ENCODE measurements around the gene DUSP14.

DUSP14 gene

DNA sequence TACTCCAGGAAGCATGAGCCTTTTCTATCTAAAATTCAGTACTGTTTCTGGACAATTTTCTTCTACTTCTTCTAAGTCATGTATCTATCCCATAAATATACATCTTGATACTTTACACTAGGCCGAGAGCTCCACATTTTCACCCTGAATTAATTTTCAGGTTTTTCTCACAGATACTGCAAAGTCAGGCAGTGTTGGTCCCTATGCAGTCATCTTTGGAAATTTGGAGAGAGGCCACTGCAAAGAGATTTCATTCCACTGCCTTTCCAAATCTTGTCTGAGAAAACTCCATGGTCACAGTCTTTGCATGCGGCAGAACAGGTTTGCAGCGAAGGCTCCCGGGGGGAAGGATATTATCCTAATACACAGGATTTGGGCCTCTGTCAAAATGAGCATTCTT lies 28.2 kb downstream of the DUSP14 start:
- DNase-seq (ENCODE audit: low spot score), result no peak

DNA sequence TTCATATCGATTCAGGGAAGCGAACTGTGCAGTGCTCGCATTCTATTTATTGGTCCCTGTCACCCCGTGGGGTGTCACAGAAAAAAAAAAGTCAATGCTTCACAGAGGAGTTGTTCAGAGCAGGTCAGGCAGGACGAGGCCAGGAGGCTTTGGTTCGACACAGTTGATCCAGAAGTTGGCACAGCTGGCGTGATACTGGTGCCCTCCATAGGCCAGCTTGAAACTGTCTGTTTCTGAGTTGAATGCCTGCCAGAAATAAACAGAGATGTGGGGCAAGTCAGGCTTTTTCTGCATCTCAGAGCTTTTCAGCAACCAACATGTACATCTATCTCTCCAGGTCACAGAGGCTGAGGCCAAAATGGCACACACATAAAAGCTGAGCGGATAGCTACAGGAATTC lies 29.1 kb downstream of the DUSP14 start:
- DNase-seq (ENCODE audit: low spot score), result no peak

DNA sequence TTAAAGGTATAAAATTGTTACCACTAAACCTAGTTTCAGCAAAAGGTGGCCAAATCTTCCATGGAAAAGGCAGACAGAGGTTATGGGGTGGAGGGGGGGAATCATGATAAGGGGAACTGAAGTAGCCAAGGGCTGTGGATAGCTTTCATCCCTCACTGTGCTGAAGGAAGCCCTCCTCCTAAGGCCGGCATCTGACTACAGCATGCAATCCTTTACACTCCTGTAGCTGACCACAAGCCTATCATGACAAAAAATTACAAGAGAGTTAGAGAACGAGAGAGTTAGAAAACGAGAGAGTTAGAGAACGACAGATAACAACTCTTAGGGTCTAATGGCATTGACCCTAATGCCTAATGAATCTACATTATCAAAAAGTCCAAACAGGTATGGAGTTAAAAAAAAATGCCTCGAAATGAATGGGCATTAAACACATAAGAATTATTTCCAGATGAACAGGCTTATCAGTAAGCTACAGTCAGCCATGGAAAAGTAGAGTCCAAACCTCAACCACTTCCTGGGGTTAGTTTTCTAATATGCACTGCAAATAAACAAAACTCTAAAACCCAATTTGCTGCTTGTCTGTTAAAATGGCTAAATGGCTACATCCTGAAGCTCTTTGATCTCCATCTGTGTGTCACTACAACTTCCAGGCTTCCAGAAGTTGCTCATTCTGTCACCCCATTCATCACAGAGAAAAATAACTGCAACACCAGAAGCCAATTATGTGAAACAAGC lies 29.7 kb downstream of the DUSP14 start:
- no peak for DNase-seq (ENCODE audit: low spot score)

GRCh38 chr17:37520174-37520573 lies 30.5 kb downstream of the DUSP14 start:
- DNase-seq (ENCODE audit: low spot score), result no peak

DNA sequence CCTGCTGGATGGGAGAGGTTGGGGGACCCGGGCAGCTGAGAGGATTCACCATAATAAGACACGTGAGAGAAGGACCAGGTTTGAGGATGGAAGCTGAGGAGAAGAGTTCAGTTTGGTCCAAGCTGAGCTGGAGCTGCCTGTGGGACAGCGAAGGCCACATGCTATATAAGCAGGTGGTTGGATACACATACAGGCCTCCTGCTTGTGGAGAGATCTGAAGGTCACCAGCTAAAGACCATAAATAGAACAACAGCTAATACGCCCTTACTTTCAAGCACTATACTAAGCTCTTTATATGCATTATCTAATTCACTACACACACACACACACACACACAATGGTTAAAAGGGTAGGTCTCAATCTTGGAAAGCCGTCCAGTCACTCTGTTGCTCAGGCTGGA lies 32.1 kb downstream of the DUSP14 start:
- DNase-seq (ENCODE audit: low spot score), result no peak

DNA sequence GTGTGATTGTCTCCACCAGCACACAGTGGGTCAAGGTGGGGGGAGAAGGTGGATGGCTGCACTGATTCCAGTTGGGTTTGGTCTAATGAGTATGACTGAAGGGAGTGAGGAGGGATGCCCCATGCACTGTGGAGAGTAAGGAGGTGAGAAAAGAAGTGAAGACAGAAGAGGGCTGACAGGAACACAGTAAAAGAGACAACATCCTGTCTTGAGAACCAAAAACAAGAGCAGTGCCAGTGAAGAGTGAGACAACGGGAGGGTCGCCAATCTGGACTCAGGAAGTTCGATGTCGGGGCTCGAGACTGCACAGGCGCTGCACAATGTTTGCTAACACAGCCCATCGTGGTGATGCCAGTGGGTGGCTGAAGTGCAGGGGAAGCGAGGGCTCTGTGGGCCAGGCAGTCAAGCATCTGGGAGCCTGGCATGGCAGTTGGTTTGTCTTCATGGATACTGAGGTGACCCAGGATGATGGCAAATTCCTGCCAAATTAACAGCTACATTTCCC lies 34.1 kb downstream of the DUSP14 start:
- DNase-seq (ENCODE audit: low spot score), result no peak

DNA sequence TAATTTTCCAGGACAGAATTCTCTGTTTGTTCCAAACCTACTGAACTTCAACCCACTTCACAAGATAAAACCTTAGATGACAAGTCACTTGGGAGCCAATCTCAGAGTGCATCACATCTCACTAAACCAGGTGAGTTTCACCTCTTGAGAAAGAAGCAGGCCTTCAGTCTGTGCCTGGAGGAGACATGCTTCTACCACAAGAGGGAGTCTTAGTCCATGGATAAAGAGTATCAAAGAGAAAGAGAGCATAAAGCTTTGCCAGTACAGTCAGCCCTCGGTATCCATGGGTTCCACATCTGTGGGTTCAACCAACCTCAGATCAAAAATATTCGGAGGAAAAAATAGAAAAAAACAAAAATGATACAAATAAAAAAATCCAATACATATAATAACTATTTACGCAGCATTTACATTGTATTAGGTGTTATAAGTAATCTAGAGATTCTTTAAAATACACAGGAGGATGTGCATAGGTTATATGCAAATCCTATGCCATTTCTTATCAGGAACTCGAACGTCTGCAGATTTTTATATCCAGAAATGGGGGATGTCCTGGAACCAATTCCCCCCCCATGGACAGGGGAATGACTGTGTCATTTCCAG lies 37.7 kb downstream of the DUSP14 start:
- DNase-seq (ENCODE audit: low spot score), result peak; percentile 58

DNA sequence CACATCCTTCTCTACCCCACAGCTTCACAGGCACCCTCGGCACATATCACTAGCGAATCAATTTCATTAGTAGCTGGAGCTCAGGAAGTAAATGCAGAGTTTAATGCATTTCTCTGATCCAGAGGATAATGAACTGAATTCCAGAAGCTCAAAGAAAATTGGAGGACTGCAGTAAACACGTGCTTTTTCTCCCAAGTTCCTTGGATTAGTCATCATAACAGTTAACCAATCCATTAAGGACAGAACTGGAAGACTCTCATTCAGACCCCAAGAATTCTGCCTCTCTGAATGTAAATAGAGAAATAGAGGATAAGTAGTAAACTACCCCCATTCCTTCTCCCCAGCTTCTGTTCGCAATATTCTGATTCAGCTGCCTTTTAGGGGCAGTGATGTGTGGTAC lies 40.7 kb downstream of the DUSP14 start:
- DNase-seq (ENCODE audit: low spot score), result no peak

- DNase-seq (ENCODE audit: low spot score), result no peak
These were observed 43.1 kb downstream of the DUSP14 start for GRCh38 chr17:37532756-37533155.

DNA sequence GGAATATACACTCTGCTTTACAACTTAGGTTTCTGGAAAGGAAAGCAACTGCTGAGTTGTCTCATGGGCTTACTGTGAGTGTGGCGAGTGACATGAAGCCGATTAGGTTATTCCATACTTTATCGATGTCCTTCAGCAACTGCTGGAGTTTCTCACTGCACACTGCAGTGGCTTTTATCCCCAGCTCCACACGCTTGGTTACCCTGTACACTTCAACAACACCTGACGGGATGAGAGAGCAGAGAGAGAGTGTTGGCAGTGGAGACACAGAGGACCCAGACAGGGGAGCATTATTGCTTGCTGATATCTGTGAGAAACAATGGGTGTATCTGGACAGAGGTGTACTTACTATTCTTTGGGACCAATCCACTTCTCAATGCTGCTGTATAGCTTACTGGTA lies 46.2 kb downstream of the DUSP14 start:
- DNase-seq (ENCODE audit: low spot score), result no peak

DNA sequence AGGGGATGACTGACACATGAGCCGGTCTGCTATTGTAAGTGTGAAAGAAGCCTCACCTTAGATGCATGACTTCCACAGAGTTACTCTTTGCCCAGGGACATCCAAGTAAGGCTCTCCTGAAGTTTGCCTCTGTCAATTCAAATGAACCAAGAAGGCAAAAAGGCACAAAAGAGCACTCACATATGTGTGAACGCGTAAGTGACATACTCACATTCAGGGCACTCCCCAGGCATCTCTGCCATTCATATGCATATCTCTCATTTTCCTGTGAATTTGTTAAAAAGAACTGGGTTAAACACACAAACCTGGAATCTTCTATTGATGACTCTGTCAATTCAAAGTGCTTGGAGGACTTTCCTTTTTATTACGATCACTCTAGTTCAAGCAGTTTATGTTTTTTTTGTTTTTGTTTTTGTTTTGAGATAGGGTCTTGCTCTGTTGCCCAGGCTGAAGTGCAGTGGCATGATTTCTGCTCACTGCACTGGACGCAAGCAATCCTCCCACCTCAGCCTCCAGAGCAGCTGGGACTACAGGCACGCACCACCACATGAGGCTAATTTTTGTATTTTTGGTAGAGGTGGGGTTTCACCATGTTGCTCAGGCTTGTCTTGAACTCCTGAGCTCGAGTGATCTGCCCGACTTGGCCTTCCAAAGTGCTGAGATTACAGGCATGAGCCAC lies 49.4 kb downstream of the DUSP14 start:
- no peak for DNase-seq (ENCODE audit: low spot score)

DNA sequence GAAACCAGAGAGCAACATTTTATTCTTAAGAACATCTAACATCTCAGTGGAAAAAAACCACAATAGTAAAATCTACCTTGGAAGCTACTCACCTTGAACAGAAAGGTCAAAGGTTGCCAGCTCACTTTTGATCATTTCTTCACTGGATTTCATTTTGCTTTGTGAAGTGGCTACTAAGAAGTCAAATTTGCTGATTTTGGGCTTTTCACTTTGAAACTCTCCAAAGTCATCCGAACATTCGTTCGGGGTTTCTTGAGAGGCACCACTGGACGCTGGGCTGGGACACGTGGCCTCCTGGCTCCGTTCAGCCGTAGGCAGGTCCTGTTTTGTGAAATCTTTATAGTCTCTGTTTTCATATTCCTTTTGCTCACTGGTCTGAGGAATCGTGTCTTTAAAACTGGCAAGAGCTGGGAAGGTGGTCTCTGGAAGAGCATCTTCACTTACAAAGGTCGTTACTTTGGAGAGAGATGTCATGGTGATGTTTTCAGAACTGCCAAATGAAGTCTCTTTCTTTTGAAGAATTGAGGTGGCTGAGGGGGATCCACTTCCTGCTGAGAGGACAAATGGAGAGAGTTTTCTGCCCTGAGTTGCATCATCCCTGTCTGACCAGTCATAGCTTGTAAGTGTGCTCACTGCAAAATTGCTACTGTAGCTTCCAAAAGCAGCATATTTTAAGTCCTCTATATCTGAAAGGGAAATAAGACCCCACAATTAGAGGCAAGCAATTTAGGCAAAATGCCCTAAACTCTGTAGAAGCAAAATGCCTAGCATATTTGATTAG lies 52.4 kb downstream of the DUSP14 start:
- no peak for DNase-seq (ENCODE audit: low spot score)

DNA sequence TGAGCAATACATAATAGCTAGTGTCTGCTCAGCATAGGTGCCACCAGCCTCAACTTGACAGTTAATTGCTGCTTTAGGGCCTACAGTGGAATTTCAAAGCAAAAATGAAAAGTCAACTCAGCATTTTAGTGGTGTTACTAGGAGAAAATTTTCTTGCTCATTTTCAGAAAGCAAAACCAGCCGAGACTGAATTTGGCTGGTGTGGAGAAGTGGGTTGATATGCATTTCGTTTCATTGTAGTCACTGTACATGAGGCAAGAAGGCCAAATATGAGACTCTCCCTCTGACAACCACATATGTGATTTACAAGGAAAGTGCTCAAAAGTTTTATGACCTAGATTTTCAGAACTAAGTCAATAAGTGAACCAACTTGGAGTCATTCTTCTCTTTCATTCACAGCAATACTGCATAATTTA lies 54.0 kb downstream of the DUSP14 start:
- DNase-seq (ENCODE audit: low spot score), result no peak

DNA sequence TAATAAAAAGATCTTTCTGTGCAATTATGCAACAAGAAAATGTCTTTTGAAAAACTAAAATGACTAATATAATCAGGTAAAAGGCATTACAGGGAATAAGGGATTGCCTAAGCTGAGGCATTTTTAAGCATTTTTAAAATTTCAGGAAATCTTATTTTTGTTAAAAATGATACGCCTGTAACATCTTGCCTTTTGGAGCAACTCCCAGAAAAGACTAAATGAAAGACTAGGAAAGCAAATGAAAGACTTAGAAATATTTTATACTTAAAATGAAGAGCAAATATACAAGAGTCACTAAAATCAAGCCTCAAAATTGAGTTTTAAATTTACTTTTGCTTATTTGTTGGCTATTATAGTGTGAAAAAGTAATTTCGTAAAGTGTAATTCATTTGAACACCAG lies 55.8 kb downstream of the DUSP14 start:
- no peak for DNase-seq (ENCODE audit: low spot score)

DNA sequence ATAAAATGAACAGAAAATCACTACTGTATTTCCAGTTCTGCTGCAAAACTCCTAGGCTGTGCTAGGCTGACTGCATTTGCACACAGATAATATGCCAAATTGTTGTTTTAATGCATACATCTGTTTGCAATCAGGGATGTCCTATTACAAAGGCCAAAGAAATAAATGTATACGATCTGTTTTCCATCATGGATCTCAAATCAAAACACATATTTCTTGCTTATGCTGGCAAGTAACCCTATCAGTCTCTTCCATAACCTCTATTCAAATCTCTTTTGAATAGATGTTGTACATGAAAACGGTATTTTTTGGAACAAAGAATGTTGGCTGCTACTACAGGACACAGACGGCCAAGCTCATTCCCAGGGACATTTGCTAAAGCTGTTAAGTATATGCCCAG lies 56.6 kb downstream of the DUSP14 start:
- DNase-seq (ENCODE audit: low spot score), result no peak

GRCh38 chr17:37547986-37548385 lies 58.3 kb downstream of the DUSP14 start:
- no peak for DNase-seq (ENCODE audit: low spot score)

- no peak for DNase-seq (ENCODE audit: low spot score)
These were observed 62.1 kb downstream of the DUSP14 start for GRCh38 chr17:37551788-37552187.

DNA sequence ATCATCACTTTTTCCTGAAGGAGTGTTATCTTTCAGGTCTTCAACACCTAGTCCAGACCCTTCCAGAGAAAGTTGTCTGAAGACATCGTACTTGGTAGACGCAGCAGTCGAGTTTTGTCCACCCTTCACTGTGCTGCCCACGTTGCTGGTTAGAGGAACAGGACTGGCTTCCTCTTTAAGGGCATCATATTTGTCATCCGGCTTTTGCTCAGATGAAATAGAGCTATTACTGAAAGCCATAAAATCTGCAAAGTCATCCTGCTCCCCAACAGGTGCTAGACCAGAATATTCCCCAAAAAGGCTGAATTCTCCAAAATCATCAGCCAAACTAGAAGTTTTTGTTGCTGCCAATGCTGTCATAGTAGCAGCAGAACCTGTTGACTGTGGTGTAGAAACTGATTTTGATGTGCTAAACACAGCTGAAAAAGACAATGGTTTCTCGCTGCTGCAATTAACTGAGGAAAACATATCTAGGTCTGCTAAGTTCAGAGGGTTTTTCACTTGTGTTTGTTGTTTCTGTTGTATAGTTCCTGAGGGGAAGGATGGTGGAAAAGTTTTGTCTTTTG lies 63.8 kb downstream of the DUSP14 start:
- DNase-seq (ENCODE audit: low spot score), result no peak

DNA sequence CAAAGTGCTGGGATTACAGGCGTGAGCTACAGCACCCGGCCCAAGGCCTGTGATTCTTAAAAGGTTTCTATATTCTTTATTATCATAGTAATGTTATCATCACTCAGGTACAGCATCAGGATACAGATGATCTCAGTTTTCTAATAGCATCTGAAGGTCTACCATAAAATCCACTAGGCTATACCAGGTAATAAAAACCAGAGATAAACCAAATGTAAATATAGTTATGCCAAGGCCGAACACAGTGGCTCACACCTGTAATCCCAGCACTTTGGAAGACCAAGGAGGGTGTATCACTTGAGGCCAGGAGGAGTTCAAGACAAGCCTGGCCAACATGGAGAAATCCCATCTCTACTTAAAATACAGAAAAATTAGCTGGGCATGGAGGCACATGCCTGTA lies 65.7 kb downstream of the DUSP14 start:
- DNase-seq (ENCODE audit: low spot score), result no peak

DNA sequence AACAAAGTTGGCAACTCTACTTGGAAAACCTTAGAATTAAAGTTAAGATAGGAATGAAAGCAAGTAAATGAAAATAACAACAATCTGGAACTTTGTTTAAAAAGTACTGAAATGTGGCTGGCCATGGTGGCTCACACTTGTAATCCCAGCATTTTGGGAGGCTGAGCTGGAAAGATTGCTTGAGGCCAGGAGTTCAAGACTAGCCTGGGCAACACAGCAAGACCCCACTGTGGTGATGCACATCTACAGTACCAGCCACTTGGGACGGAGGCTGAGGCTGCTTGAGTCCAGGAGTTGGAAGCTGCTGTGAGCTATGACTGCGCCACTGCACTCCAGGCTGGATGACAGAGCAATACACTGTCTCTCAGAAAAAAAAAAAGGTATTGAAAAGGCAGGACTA lies 67.8 kb downstream of the DUSP14 start:
- DNase-seq (ENCODE audit: low spot score), result no peak

- DNase-seq (ENCODE audit: low spot score), result no peak
These were observed 68.6 kb downstream of the DUSP14 start for GRCh38 chr17:37558299-37558698.

All from activated CD4-positive, alpha-beta T cell treated with anti-CD3 and anti-CD28 coated beads, Interleukin-2, Interleukin-4, amounts not matched to agents 100 ng/mL and 50 ng/mL, durations not matched to agents 16 hours and 8 hours (primary cell).